H1 (cell line): ENCODE results near the gene FAM53A.

Source experiments
- CEBPB ChIP-seq: IDR thresholded peaks from 2 replicates; pipeline ENCODE4 v1.6.1; 2012; ENCODE audit warnings: low read depth, low read length
- EZH2 ChIP-seq: fragments of 200-600 bp; sonication (generic); IDR thresholded peaks from 2 replicates; pipeline ENCODE4 v1.7.1; 2012; ENCODE audit warnings: low read depth, mild to moderate bottlenecking, moderate library complexity, low read length, inconsistent platforms; ENCODE audit not compliant: severe bottlenecking
- POLR2AphosphoS5 ChIP-seq: IDR thresholded peaks from 2 replicates; pipeline ENCODE4 v1.6.1; 2011; ENCODE audit warnings: low read depth, low read length
- TCF12 ChIP-seq: IDR thresholded peaks from 2 replicates; pipeline ENCODE4 v1.6.1; 2011; ENCODE audit warnings: low read depth, mild to moderate bottlenecking, low read length
- ZNF274 ChIP-seq: IDR thresholded peaks from 2 replicates; pipeline ENCODE4 v1.7.0; 2012; ENCODE audit warnings: low read length, borderline replicate concordance; ENCODE audit errors: extremely low read depth
- TF ChIP-seq, protein P1 (sequence below), 3 experiments: IDR thresholded peaks; 1 replicate in 2 of 3; 2 replicates in 1 of 3; pipeline versions ENCODE4 v1.5.1 to v1.6.1; 2011; ENCODE audit warnings: low read length in 3 of 3, mild to moderate bottlenecking in 3 of 3, inconsistent platforms in 2 of 3, low read depth in 1 of 3, moderate library complexity in 1 of 3; ENCODE audit not compliant: insufficient read depth in 1 of 3; ENCODE audit errors: control extremely low read depth in 1 of 3
- TF ChIP-seq, protein P2 (sequence below): IDR thresholded peaks from 2 replicates; pipeline ENCODE4 v1.6.1; 2011; ENCODE audit warnings: low read length, improper control_type of control experiment

DNA sequence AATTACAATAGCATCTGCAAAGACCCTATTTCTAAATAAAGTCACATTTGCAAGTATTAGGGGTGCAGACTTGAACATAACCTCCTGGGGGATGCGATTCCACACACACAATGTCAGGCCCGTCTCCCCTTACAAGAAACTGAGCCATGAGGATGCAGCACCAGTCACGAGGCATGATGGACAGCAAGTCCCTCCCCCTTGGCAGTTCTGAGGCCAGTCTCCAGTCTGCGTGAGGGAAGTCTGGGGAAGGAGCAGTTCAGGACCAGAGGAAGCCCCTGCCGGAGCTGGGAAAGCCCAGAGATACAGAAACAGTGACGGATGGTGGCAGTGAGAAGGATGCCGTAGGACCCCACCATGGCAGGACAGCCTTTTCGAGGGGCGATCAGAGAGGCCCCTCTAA, 9.4 kb downstream of the FAM53A start:
- no peak for TF ChIP-seq CEBPB
- no peak for TF ChIP-seq POLR2AphosphoS5
- no peak for TF ChIP-seq EZH2
- no peak for TF ChIP-seq ZNF274
- TF ChIP-seq, protein P1, sequence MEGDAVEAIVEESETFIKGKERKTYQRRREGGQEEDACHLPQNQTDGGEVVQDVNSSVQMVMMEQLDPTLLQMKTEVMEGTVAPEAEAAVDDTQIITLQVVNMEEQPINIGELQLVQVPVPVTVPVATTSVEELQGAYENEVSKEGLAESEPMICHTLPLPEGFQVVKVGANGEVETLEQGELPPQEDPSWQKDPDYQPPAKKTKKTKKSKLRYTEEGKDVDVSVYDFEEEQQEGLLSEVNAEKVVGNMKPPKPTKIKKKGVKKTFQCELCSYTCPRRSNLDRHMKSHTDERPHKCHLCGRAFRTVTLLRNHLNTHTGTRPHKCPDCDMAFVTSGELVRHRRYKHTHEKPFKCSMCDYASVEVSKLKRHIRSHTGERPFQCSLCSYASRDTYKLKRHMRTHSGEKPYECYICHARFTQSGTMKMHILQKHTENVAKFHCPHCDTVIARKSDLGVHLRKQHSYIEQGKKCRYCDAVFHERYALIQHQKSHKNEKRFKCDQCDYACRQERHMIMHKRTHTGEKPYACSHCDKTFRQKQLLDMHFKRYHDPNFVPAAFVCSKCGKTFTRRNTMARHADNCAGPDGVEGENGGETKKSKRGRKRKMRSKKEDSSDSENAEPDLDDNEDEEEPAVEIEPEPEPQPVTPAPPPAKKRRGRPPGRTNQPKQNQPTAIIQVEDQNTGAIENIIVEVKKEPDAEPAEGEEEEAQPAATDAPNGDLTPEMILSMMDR (IDR thresholded peaks at IDR 0.05; ENCODE audit: control extremely low read depth in 1 of 3, insufficient read depth in 1 of 3, low read depth in 1 of 3, low read length in 3 of 3) = no peak
- TF ChIP-seq TCF12 = no peak
- TF ChIP-seq, protein P2, sequence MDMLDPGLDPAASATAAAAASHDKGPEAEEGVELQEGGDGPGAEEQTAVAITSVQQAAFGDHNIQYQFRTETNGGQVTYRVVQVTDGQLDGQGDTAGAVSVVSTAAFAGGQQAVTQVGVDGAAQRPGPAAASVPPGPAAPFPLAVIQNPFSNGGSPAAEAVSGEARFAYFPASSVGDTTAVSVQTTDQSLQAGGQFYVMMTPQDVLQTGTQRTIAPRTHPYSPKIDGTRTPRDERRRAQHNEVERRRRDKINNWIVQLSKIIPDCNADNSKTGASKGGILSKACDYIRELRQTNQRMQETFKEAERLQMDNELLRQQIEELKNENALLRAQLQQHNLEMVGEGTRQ = no peak
